ENCODE data around the gene CDK11A. TPM values are rescaled to one million over a fixed set of nuclear protein-coding genes. Genes with fewer than 3 reads are reported as not detected.
"Not testable (repeated sequence)": the region's sequence is repeated elsewhere in the genome, so short reads cannot be mapped to it uniquely, and the experiment has no call there.

Gene CDK11A
- polyA plus RNA-seq (2011; rRNA removed) (6.7 and 13.7 TPM in 2 replicates), polyA plus RNA-seq (2017; fragmentation: RNase III; extraction: RNeasy Plus Mini Kit Qiagen cat#74134 plus additional on column Dnase treatment) (34.1 to 40.9 TPM (median 36.4 TPM) in 3 replicates), polyA minus RNA-seq (2011; rRNA and poly(A)+ RNA removed) (7.4 and 12.4 TPM in 2 replicates)
- 14.4 and 18.0 TPM in 2 replicates for polyA plus RNA-seq (2012; cell fraction: cytosol; rRNA removed)
- 147 and 150 TPM in 2 replicates for polyA plus RNA-seq (2012; cell fraction: nucleus; rRNA removed)

GRCh38 chr1:1724035-1724864, at the start of gene CDK11A:
Gene CDK11A, minus strand, starts transcription at chr1:1724357. Its CDS starts 1,539 bp downstream, at chr1:1722818.
- ATAC-seq (peak; percentile 94 to 97), DNase-seq (ENCODE audit: low read depth in 1 of 2, low spot score in 1 of 2) (peak; percentile 80 to 99)
- FAIRE-seq; H3K9me3 ChIP-seq; POLR2A ChIA-PET; H3K4me1 ChIP-seq; TF ChIP-seq FOSL2 (IDR thresholded peaks at IDR 0.05): not testable (repeated sequence)
- H3K4me3 ChIP-seq: peak within 1 kb of the TSS; percentile 66
- H3K27ac ChIP-seq: peak within 1 kb of the TSS; percentile 82 to 87
- H3K4me2 ChIP-seq: peak within 1 kb of the TSS; percentile 57
- CTCF ChIA-PET: interaction anchor here (1.0 kb wide), 1 partner anchor 45 kb away, joined by 4 read pairs; no protein-coding TSS in a partner anchor
- TF ChIP-seq FOSL2 (CRISPR knock-in tag; IDR thresholded peaks at IDR 0.05) (peak; percentile 28; the same call in 1 of the 2 replicates), KDM5A (IDR thresholded peaks at IDR 0.05) (peak; percentile 65), REST (IDR thresholded peaks at IDR 0.05) (0 out of 2 replicates have a peak, but pooled peaks have one; percentile 12), MAX (IDR thresholded peaks at IDR 0.05) (peak; percentile 47; the same call in 1 of the 2 replicates), PBX3 (IDR thresholded peaks at IDR 0.05) (0 out of 2 replicates have a peak, but pooled peaks have one; percentile 41), JUN (IDR thresholded peaks at IDR 0.05) (0 out of 5 replicates have a peak, but pooled peaks of 1 of the 2 experiments have one; percentile 32), CTCF (IDR thresholded peaks at IDR 0.05) (0 out of 3 replicates have a peak, but pooled peaks have one; percentile 12)
- WGBS (ENCODE audit: missing lambda C conversion rate): 3% methylated on average over 7 of the region's 78 CpGs

GRCh38 chr1:1773874-1774273, 49.7 kb upstream of the CDK11A start:
- H3K9me3 ChIP-seq: peaks cover 15% of the 10 kb centered on the region; the same call in 2 of the 3 replicates
- H3K4me1 ChIP-seq: peaks cover 11% of the 10 kb centered on the region; the same call in 2 of the 3 replicates
- DNase-seq (ENCODE audit: low read depth in 1 of 2, low spot score in 1 of 2): no peak
- WGBS (ENCODE audit: missing lambda C conversion rate): 94% methylated on average over 4 of the region's 4 CpGs
- H3K27ac ChIP-seq: no peak overlapping the region
- ChIA-PET CTCF (interaction anchor here (1.0 to 1.8 kb wide), 3 partner anchors 10 to 15 kb away, joined by 4 to 5 read pairs (median 5); no protein-coding TSS in a partner anchor), POLR2A (no interaction called here)
- no peak for ATAC-seq
- no peak overlapping the region for H3K4me3 ChIP-seq
- FAIRE-seq: no peak
- TF ChIP-seq ZSCAN20 (CRISPR knock-in tag; IDR thresholded peaks at IDR 0.05) (no peak), MAFK (IDR thresholded peaks at IDR 0.05; ENCODE audit: partially characterized antibody) (peak; percentile 64)
- no peak overlapping the region for H3K4me2 ChIP-seq

GRCh38 chr1:1771096-1771495, 46.9 kb upstream of the CDK11A start:
- no peak for FAIRE-seq
- Histone ChIP-seq H3K27ac (no peak overlapping the region), H3K4me2 (no peak overlapping the region), H3K4me3 (no peak overlapping the region), H3K9me3 (peaks cover 15% of the 10 kb centered on the region; the same call in 2 of the 3 replicates), H3K4me1 (peaks cover 4% of the 10 kb centered on the region; the same call in 1 of the 3 replicates)
- POLR2A ChIA-PET: no interaction called here
- 97% methylated on average over 3 of the region's 3 CpGs for WGBS (ENCODE audit: missing lambda C conversion rate)
- TF ChIP-seq POLR2A (IDR thresholded peaks at IDR 0.05; ENCODE audit: low read length): no peak
- TF ChIP-seq TFCP2L1 (CRISPR knock-in tag; IDR thresholded peaks at IDR 0.05): no peak
- TF ChIP-seq MAX (IDR thresholded peaks at IDR 0.05): no peak
- no peak for DNase-seq (ENCODE audit: low read depth in 1 of 2, low spot score in 1 of 2)
- CTCF ChIA-PET: no interaction called here
- ATAC-seq: no peak

All from A549 (cell line).